Esophagus squamous epithelium (tissue), 5 donors: ENCODE measurements around the gene ALDH1A2. TPM values are rescaled to one million over a fixed set of nuclear protein-coding genes. Genes with fewer than 3 reads are reported as not detected.

Experiments used
- DNase-seq: peaks from one replicate; lab custom pipeline; 2025; lab: John Stamatoyannopoulos, UW
- H3K27ac ChIP-seq, 4 donors: fragments of 200-600 bp; sonication (generic); one replicate each; pipeline ENCODE4 v1.5.1; 2016 to 2019; ENCODE audit warnings: mild to moderate bottlenecking in 1 of 4
- H3K27me3 ChIP-seq, 4 donors: fragments of 200-600 bp; sonication (generic); 1 replicate in 3 of 4; 2 replicates in 1 of 4; pipeline versions ENCODE4 v1.5.1 to v1.6.0; 2017 to 2021; ENCODE audit warnings: antibody characterized with exemption in 1 of 4
- H3K36me3 ChIP-seq, 3 donors: fragments of 200-600 bp; sonication (generic); one replicate each; pipeline ENCODE4 v1.5.1; 2016 to 2019
- H3K4me1 ChIP-seq, 3 donors: fragments of 200-600 bp; sonication (generic); one replicate each; pipeline ENCODE4 v1.5.1; 2017 to 2019
- H3K4me3 ChIP-seq, 4 donors: fragments of 200-600 bp; sonication (generic); 1 replicate in 3 of 4; 2 replicates in 1 of 4; pipeline ENCODE4 v1.5.1; 2016 to 2019; ENCODE audit warnings: mild to moderate bottlenecking in 2 of 4, moderate library complexity in 1 of 4
- H3K9me3 ChIP-seq, 3 donors: fragments of 200-600 bp; sonication (generic); one replicate each; pipeline ENCODE4 v1.5.1; 2016 to 2019
- CTCF ChIP-seq, 6 experiments: fragments of 450-650 bp in 4 of 6; fragments of 200-600 bp in 2 of 6; sonication (generic) in 2 of 6; IDR thresholded peaks; one replicate each; pipeline ENCODE4 v1.5.1; 2016 to 2019; ENCODE audit warnings: antibody characterized with exemption in 6 of 6, mild to moderate bottlenecking in 4 of 6, moderate library complexity in 4 of 6
- POLR2A ChIP-seq, 4 donors: fragments of 450-650 bp; IDR thresholded peaks; one replicate each; pipeline ENCODE4 v1.6.1; 2017; ENCODE audit warnings: antibody characterized with exemption in 4 of 4, mild to moderate bottlenecking in 4 of 4, moderate library complexity in 3 of 4
- WGBS, 2 donors: methylation state at CpG; one replicate each; pipeline ENCODE4 v1.1.5; 2018; 5-methylcytosine and 5-hydroxymethylcytosine counted together
- intact Hi-C: fragments of 100-400 bp; cut with DNase I; formaldehyde crosslinking; loops from one replicate; pipeline ENCODE4 v1.15.0; 2022
- total RNA-seq, 4 donors: library from RNA; depleted of rRNA; stranded (reverse); fragments of >200 nt; gene quantifications; one replicate each; pipeline ENCODE4 v1.1.0, GENCODE V29; 2016
- donor health status: DM: yes; HTN: yes; CAD: no.

ALDH1A2 gene
- total RNA-seq, 4 donors from 2014 or later: 0.19 to 3.4 (median 0.55) TPM

GRCh38 chr15:57925650-57926049 is 139.9 kb downstream of the ALDH1A2 start:
- 79 to 86% methylated on average over 3 of the region's 3 CpGs for WGBS, 2 donors
- peaks cover 0 to 35% (median 8%) of the 10 kb centered on the region in 3 donors for H3K4me1 ChIP-seq
- no peak for DNase-seq
- TF ChIP-seq POLR2A (IDR thresholded peaks at IDR 0.05) (no peak), CTCF (IDR thresholded peaks at IDR 0.05) (no peak)
- H3K27ac ChIP-seq: no peak overlapping the region
- H3K27me3 ChIP-seq: no peaks in the 10 kb centered on the region
- no peaks in the 10 kb centered on the region for H3K9me3 ChIP-seq
- no peaks in the 10 kb centered on the region for H3K36me3 ChIP-seq
- no peak overlapping the region for H3K4me3 ChIP-seq
- intact Hi-C loops: no loop called here

DNA sequence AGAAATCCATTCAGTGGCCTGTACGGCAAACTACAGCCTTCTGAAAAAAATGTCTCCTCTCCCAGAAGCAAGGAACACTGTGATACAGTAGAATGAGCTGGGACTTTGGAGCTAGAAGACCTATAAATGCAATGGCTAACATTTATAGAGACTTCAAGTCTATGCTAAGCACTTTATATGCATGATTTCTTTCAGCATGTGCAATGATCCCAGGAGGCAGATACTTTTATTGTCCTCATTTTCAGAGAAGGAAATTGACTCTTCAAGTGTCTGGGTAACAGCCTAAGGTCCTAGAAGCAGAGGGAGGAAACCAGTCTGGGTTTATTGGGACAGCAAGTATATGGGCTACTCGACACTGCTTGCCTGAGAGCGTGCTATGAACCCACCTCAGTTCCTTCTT is 140.9 kb downstream of the ALDH1A2 start:
- TF ChIP-seq POLR2A (IDR thresholded peaks at IDR 0.05) (no peak), CTCF (IDR thresholded peaks at IDR 0.05) (no peak)
- H3K9me3 ChIP-seq: no peaks in the 10 kb centered on the region
- H3K36me3 ChIP-seq: no peaks in the 10 kb centered on the region
- intact Hi-C loops: no loop called here
- no peaks in the 10 kb centered on the region for H3K27me3 ChIP-seq
- no peak for DNase-seq
- no peak overlapping the region for H3K27ac ChIP-seq
- WGBS, 2 donors: 79% methylated on average over 3 of the region's 3 CpGs
- H3K4me1 ChIP-seq: peaks cover 0 to 39% (median 8%) of the 10 kb centered on the region in 3 donors
- H3K4me3 ChIP-seq: no peak overlapping the region

DNA sequence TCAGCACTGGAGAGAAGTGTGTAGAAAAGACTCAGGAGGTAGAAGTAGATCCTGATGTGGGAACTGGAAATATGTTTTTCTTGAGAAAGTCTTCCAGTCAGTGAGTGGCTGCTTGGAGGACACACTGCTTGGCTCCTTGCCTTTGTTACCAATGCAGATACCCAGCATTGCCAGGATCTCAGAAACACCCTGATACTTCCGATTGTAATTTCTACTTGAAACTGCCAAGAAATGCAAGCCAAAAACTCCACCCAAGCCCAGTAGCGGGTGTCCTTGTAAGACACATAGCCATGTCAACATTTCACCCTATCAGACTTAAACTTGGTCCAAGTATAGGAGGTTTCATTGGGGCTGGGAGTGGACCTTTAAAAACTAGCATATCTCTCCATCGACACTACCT is 141.8 kb downstream of the ALDH1A2 start:
- Histone ChIP-seq H3K36me3 (no peaks in the 10 kb centered on the region), H3K4me1 (peaks cover 0 to 39% (median 8%) of the 10 kb centered on the region in 3 donors), H3K4me3 (no peak overlapping the region), H3K27me3 (no peaks in the 10 kb centered on the region), H3K9me3 (no peaks in the 10 kb centered on the region), H3K27ac (peak overlapping the region in 2 of 4 donors; percentile 74 to 80)
- WGBS, 2 donors: 35 to 38% methylated on average over 3 of the region's 3 CpGs
- no peak for DNase-seq
- intact Hi-C loops: no loop called here
- no peak for TF ChIP-seq POLR2A (IDR thresholded peaks at IDR 0.05)
- no peak for TF ChIP-seq CTCF (IDR thresholded peaks at IDR 0.05)

DNA sequence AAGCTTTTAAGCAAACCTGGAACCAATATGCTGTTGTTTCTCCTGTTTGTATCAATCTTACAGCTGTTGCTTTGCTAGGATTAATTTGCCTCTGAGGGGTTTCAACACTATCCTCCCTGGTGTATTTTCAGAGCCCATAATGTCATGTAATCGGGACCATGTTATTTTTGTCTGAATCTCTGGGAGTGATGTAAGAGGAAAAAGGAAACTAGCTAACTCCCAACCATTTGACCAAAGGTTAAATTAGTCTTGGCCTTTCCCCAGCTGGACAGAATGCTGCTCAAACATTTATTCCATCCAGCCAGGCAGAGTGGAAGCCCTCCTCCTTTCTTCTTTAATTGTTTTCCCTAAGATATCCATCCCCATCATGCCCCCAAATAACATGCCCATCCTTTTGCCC is 142.2 kb downstream of the ALDH1A2 start:
- WGBS, 2 donors: 20 to 27% methylated on average over 1 of the region's 1 CpG
- TF ChIP-seq CTCF (IDR thresholded peaks at IDR 0.05) (no peak), POLR2A (IDR thresholded peaks at IDR 0.05) (no peak)
- Histone ChIP-seq H3K4me1 (peaks cover 0 to 39% (median 8%) of the 10 kb centered on the region in 3 donors), H3K27me3 (no peaks in the 10 kb centered on the region), H3K9me3 (no peaks in the 10 kb centered on the region), H3K4me3 (no peak overlapping the region), H3K27ac (peak overlapping the region in 3 of 4 donors; percentile 8 to 80 (median 74)), H3K36me3 (no peaks in the 10 kb centered on the region)
- no peak for DNase-seq
- intact Hi-C loops: no loop called here

DNA sequence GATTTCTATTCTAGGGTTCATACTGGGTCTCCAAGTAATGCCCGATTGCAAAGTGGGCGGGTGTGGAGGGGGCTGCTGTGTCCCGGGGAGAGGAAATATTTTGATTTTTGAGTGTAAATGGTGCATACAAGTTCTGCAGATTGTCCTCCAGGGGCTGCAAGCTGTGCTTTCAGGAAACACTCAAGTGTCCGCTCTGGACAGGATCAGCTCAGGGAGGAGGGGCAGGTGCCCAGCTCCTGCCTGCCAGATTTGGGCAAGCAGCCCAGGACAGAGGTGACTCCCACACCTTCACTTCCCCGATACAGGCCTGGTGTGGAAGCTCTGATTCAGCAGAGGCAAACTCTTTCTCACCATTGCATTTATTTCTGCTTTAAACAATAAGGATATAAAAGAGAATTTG is 142.7 kb downstream of the ALDH1A2 start:
- no peak for DNase-seq
- no peak for TF ChIP-seq CTCF (IDR thresholded peaks at IDR 0.05)
- peaks cover 0 to 2% (median 0%) of the 10 kb centered on the region in 4 donors for H3K27me3 ChIP-seq
- H3K27ac ChIP-seq: peak overlapping the region in 3 of 4 donors; percentile 8 to 80 (median 74)
- no peak overlapping the region for H3K4me3 ChIP-seq
- H3K36me3 ChIP-seq: no peaks in the 10 kb centered on the region
- no peaks in the 10 kb centered on the region for H3K9me3 ChIP-seq
- peaks cover 0 to 39% (median 8%) of the 10 kb centered on the region in 3 donors for H3K4me1 ChIP-seq
- intact Hi-C loops: no loop called here
- 27 to 57% methylated on average over 2 to 5 of the region's 5 CpGs for WGBS, 2 donors
